Measurements from ENCODE around the gene PRXL2B. TPM values are rescaled to one million over a fixed set of nuclear protein-coding genes. Genes with fewer than 3 reads are reported as not detected.

Gene PRXL2B
- total and polyA plus RNA-seq, 10 of the 15 experiments (the other 5 are each of a cell fraction or from before 2014, with no cell fraction given): 0.44 to 5.6 (median 4.0) TPM

- TF ChIP-seq, protein P1, sequence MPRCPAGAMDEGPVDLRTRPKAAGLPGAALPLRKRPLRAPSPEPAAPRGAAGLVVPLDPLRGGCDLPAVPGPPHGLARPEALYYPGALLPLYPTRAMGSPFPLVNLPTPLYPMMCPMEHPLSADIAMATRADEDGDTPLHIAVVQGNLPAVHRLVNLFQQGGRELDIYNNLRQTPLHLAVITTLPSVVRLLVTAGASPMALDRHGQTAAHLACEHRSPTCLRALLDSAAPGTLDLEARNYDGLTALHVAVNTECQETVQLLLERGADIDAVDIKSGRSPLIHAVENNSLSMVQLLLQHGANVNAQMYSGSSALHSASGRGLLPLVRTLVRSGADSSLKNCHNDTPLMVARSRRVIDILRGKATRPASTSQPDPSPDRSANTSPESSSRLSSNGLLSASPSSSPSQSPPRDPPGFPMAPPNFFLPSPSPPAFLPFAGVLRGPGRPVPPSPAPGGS (IDR thresholded peaks at IDR 0.05; ENCODE audit: borderline replicate concordance, insufficient read depth, low read depth, low read length, poor library complexity, severe bottlenecking): no peak
- TF ChIP-seq RAD21 (IDR thresholded peaks at IDR 0.05; ENCODE audit: insufficient read depth, low read depth, low read length) (no peak), ZBTB4 (CRISPR knock-in tag; IDR thresholded peaks at IDR 0.05) (no peak), PKNOX1 (IDR thresholded peaks at IDR 0.05) (peak; percentile 7; the same call in 1 of the 2 replicates), SIX5 (IDR thresholded peaks at IDR 0.05; ENCODE audit: low read depth, low read length, severe bottlenecking) (no peak), SMC3 (IDR thresholded peaks at IDR 0.05; ENCODE audit: borderline replicate concordance, low read length) (no peak), SMAD5 (IDR thresholded peaks at IDR 0.05; ENCODE audit: low read depth) (no peak; the same call in 1 of the 2 replicates), RBBP5 (conservative IDR thresholded peaks at IDR 0.05) (no peak), SP1 (IDR thresholded peaks at IDR 0.05; ENCODE audit: low read depth, low read length) (no peak), FOXK2 (IDR thresholded peaks at IDR 0.05) (no peak), MXI1 (IDR thresholded peaks at IDR 0.05; ENCODE audit: low read depth, low read length) (0 out of 2 replicates have a peak, but pooled peaks have one; percentile 10), JUND (IDR thresholded peaks at IDR 0.05; ENCODE audit: low read depth, low read length) (no peak), MTA3 (IDR thresholded peaks at IDR 0.05; ENCODE audit: borderline replicate concordance, low read length) (no peak), NFIC (IDR thresholded peaks at IDR 0.05; ENCODE audit: low read depth, low read length) (no peak), CUX1 (IDR thresholded peaks at IDR 0.05; ENCODE audit: insufficient replicate concordance, low read depth, low read length) (no peak)
- TF ChIP-seq, protein P2, sequence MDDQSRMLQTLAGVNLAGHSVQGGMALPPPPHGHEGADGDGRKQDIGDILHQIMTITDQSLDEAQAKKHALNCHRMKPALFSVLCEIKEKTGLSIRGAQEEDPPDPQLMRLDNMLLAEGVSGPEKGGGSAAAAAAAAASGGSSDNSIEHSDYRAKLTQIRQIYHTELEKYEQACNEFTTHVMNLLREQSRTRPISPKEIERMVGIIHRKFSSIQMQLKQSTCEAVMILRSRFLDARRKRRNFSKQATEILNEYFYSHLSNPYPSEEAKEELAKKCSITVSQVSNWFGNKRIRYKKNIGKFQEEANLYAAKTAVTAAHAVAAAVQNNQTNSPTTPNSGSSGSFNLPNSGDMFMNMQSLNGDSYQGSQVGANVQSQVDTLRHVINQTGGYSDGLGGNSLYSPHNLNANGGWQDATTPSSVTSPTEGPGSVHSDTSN (IDR thresholded peaks at IDR 0.05; ENCODE audit: insufficient replicate concordance, low read depth, low read length): no peak
Observed at GRCh38 chr1:2547210-2548067, 39.1 kb upstream of the PRXL2B start (continued).

Data from GM12878 (cell line).